Measurements from ENCODE around the gene BCL7C. TPM values are rescaled to one million over a fixed set of nuclear protein-coding genes. Genes with fewer than 3 reads are reported as not detected.

The BCL7C gene
- total RNA-seq, 1 experiment from 2014 or later: 44.9 TPM

DNA sequence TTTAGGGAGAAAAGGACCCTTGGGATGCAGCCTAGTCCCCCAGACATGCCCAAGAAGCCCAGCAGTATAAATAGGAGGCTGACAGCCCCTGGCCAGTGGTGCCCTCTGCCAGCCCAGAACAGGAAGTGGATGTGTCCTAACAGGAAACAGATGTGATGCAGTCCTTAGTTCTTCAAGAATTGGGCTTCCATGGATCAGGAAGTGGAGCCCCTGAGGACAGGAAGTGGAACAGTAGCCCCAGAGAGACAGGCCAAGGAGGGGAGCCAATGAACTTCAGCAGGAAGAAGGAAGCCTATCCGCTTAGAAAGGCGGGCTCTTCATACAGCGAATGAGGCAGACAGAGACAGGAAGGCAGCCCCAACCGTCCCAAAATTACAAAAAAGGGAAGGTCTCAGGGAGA is 9.7 kb upstream of the BCL7C start (continued):
- TF ChIP-seq, protein P1, sequence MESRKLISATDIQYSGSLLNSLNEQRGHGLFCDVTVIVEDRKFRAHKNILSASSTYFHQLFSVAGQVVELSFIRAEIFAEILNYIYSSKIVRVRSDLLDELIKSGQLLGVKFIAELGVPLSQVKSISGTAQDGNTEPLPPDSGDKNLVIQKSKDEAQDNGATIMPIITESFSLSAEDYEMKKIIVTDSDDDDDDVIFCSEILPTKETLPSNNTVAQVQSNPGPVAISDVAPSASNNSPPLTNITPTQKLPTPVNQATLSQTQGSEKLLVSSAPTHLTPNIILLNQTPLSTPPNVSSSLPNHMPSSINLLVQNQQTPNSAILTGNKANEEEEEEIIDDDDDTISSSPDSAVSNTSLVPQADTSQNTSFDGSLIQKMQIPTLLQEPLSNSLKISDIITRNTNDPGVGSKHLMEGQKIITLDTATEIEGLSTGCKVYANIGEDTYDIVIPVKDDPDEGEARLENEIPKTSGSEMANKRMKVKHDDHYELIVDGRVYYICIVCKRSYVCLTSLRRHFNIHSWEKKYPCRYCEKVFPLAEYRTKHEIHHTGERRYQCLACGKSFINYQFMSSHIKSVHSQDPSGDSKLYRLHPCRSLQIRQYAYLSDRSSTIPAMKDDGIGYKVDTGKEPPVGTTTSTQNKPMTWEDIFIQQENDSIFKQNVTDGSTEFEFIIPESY (IDR thresholded peaks at IDR 0.05; ENCODE audit: extremely low read depth, insufficient replicate concordance, low read length): no peak
- TF ChIP-seq SRF (IDR thresholded peaks at IDR 0.05; ENCODE audit: low read depth): no peak
- no peak for TF ChIP-seq SIN3A (IDR thresholded peaks at IDR 0.05; ENCODE audit: low read depth)
- TF ChIP-seq RAD21 (IDR thresholded peaks at IDR 0.05; ENCODE audit: low read depth): no peak

DNA sequence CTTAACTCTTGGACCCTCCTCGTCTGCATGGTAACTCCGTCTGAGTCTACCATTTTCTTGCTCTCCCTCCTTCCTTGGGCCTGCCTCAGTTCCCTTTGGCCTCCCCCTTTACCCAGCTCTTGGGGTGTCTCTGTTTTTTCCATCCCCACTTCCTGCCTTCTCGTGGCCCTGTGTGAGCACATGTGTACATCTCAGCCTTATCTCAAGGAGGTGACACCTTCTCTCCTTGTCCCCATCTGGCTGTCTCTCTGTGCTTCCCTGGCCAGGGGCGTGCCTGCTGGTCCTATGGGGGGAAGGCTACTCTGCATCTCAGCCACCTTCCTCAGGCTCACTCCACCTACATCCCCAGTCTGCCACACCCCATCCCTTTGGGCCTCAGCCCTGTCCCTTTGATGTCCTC is 9.1 kb upstream of the BCL7C start:
- intact Hi-C loops (cut with micrococcal nuclease): loop anchor here (5.0 kb wide), 1 partner anchor 61 kb away; no protein-coding TSS in a partner anchor
- Histone ChIP-seq H3K27ac (ENCODE audit: low read depth, low read length) (peak overlapping the region; percentile 89), H3K36me3 (ENCODE audit: control insufficient read depth in 1 of 2, insufficient read depth in 2 of 2, low read length in 2 of 2) (no peaks in the 10 kb centered on the region), H3K4me3 (replicated peaks in 1 of 2; ENCODE audit: low read depth in 1 of 2, low read length in 2 of 2) (peak overlapping the region in 1 of 2 experiments; percentile 60; a peak in 2 of 4 replicates), H3K79me2 (ENCODE audit: insufficient read depth, low read length) (no peaks in the 10 kb centered on the region), H3K4me1 (ENCODE audit: control insufficient read depth in 1 of 2, insufficient read depth in 2 of 2, low read length in 2 of 2) (peaks cover 16 to 33% of the 10 kb centered on the region in 2 experiments; a peak in 3 of 4 replicates), H3K9me2 (ENCODE audit: insufficient read depth) (no peaks in the 10 kb centered on the region), H4K20me1 (ENCODE audit: insufficient read depth) (no peaks in the 10 kb centered on the region), H3K27me3 (ENCODE audit: insufficient read depth, low read length) (no peaks in the 10 kb centered on the region), H2AFZ (ENCODE audit: low read depth, low read length, poor library complexity, severe bottlenecking) (no peak overlapping the region), H3K9ac (ENCODE audit: low read length) (no peak overlapping the region), H3K4me2 (ENCODE audit: low read length) (peak overlapping the region; percentile 93), H3K9me3 (ENCODE audit: control insufficient read depth in 1 of 2, insufficient read depth in 1 of 2, low read depth in 1 of 2, low read length in 2 of 2) (no peaks in the 10 kb centered on the region)
- RAD21 ChIA-PET (ENCODE audit: low non-redundant PET in 1 of 2, low total read pairs in 2 of 2, uncharacterized antibody in 2 of 2, unreplicated experiment in 2 of 2): no interaction called here
- CTCF ChIA-PET: interaction anchor here (1.3 to 2.5 kb wide), 4 partner anchors 19 to 155 kb away, joined by 3 to 13 read pairs (median 4); partner anchors contain the start of gene PHKG2
- DNase-seq (ENCODE audit: low read depth, low spot score) (no peak), ATAC-seq (0 out of 2 replicates have a peak, but pooled peaks have one; percentile 16)
- TF ChIP-seq TCF7L2 (IDR thresholded peaks at IDR 0.05; ENCODE audit: borderline replicate concordance, extremely low read depth, insufficient read depth, insufficient read length) (no peak), ZNF274 (IDR thresholded peaks at IDR 0.05; ENCODE audit: low read depth, low read length) (no peak), SP1 (IDR thresholded peaks at IDR 0.05; ENCODE audit: low read depth) (no peak), POLR2A (IDR thresholded peaks at IDR 0.05; ENCODE audit: borderline replicate concordance, extremely low read depth, insufficient read depth, insufficient read length) (no peak), JUND (IDR thresholded peaks at IDR 0.05) (no peak), EZH2phosphoT487 (IDR thresholded peaks at IDR 0.05; ENCODE audit: borderline replicate concordance) (no peak), SIN3A (IDR thresholded peaks at IDR 0.05; ENCODE audit: low read depth) (no peak), FOSL1 (IDR thresholded peaks at IDR 0.05; ENCODE audit: low read depth) (no peak)
- TF ChIP-seq, protein P2, sequence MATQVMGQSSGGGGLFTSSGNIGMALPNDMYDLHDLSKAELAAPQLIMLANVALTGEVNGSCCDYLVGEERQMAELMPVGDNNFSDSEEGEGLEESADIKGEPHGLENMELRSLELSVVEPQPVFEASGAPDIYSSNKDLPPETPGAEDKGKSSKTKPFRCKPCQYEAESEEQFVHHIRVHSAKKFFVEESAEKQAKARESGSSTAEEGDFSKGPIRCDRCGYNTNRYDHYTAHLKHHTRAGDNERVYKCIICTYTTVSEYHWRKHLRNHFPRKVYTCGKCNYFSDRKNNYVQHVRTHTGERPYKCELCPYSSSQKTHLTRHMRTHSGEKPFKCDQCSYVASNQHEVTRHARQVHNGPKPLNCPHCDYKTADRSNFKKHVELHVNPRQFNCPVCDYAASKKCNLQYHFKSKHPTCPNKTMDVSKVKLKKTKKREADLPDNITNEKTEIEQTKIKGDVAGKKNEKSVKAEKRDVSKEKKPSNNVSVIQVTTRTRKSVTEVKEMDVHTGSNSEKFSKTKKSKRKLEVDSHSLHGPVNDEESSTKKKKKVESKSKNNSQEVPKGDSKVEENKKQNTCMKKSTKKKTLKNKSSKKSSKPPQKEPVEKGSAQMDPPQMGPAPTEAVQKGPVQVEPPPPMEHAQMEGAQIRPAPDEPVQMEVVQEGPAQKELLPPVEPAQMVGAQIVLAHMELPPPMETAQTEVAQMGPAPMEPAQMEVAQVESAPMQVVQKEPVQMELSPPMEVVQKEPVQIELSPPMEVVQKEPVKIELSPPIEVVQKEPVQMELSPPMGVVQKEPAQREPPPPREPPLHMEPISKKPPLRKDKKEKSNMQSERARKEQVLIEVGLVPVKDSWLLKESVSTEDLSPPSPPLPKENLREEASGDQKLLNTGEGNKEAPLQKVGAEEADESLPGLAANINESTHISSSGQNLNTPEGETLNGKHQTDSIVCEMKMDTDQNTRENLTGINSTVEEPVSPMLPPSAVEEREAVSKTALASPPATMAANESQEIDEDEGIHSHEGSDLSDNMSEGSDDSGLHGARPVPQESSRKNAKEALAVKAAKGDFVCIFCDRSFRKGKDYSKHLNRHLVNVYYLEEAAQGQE (IDR thresholded peaks at IDR 0.05; ENCODE audit: low read depth): no peak
- TF ChIP-seq, protein P3, sequence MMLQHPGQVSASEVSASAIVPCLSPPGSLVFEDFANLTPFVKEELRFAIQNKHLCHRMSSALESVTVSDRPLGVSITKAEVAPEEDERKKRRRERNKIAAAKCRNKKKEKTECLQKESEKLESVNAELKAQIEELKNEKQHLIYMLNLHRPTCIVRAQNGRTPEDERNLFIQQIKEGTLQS (IDR thresholded peaks at IDR 0.05): no peak
- TF ChIP-seq, protein P4, sequence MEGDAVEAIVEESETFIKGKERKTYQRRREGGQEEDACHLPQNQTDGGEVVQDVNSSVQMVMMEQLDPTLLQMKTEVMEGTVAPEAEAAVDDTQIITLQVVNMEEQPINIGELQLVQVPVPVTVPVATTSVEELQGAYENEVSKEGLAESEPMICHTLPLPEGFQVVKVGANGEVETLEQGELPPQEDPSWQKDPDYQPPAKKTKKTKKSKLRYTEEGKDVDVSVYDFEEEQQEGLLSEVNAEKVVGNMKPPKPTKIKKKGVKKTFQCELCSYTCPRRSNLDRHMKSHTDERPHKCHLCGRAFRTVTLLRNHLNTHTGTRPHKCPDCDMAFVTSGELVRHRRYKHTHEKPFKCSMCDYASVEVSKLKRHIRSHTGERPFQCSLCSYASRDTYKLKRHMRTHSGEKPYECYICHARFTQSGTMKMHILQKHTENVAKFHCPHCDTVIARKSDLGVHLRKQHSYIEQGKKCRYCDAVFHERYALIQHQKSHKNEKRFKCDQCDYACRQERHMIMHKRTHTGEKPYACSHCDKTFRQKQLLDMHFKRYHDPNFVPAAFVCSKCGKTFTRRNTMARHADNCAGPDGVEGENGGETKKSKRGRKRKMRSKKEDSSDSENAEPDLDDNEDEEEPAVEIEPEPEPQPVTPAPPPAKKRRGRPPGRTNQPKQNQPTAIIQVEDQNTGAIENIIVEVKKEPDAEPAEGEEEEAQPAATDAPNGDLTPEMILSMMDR (IDR thresholded peaks at IDR 0.05 in 2 of 3, conservative IDR thresholded peaks at IDR 0.05 in 1 of 3; ENCODE audit: borderline replicate concordance in 1 of 3, insufficient read depth in 1 of 3, low read depth in 2 of 3, low read length in 2 of 3): no peak
- TF ChIP-seq, protein P1 (IDR thresholded peaks at IDR 0.05; ENCODE audit: extremely low read depth, insufficient replicate concordance, low read length): no peak
- POLR2A ChIA-PET: no interaction called here
- no TSS peak for BruUV-seq (replicated peaks)

Data from HCT116 (cell line).